Sciatic nerve (tissue), 2 donors: ENCODE results near the gene IL12RB1. TPM values are rescaled to one million over a fixed set of nuclear protein-coding genes. Genes with fewer than 3 reads are reported as not detected.
"Not testable (repeated sequence)": the region's sequence is repeated elsewhere in the genome, so short reads cannot be mapped to it uniquely, and the experiment has no call there.

Source experiments
- ATAC-seq: fragments of 200-7000 bp; cut with Tn5 transposase; one replicate; pipeline ENCODE4 v1.9.1; 2020; ENCODE audit warnings: mild to moderate bottlenecking, moderate library complexity
- DNase-seq: peaks from one replicate; pipeline ENCODE4 v3.0.0-alpha.2; 2020; ENCODE audit warnings: low spot score
- intact Hi-C: fragments of 100-400 bp; cut with DNase I; formaldehyde crosslinking; loops from one replicate; pipeline ENCODE4 v1.14.2; 2022
- total RNA-seq: library from RNA; stranded (reverse); fragmentation: NEBNext Ultra II Directional; extraction: Animal tissue kit (Norgen Biotek cat#: 25700); gene quantifications from one replicate; pipeline ENCODE4 v1.2.1, GENCODE V29; 2021
- donor health status: DM: no; HTN: no; CAD: no.
- donor health status: DM: no; HTN: no; CAD: no.

The IL12RB1 gene
- total RNA-seq, 1 donor from 2014 or later = 2.1 TPM

DNA sequence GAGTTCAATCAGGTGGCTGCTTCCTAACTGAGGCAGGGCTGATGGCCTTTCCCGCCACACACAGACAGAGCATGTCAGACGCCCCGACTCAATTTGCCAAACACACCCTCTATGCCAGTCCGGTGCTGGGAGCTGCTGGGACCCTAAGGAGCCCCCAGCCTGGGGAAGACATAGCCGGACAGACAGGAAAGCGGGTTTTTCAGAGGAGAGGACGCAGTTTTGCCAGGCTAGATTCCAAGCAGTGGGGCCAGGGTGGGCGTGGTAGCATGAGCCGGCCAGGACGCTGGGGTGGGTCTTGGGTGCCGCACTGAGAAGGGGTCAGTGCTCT lies 30.6 kb upstream of the IL12RB1 start:
- intact Hi-C loops = loop anchor here (10.0 kb wide), 1 partner anchor 47 kb away; no protein-coding TSS in a partner anchor
- ATAC-seq (no peak), DNase-seq (no peak)

DNA sequence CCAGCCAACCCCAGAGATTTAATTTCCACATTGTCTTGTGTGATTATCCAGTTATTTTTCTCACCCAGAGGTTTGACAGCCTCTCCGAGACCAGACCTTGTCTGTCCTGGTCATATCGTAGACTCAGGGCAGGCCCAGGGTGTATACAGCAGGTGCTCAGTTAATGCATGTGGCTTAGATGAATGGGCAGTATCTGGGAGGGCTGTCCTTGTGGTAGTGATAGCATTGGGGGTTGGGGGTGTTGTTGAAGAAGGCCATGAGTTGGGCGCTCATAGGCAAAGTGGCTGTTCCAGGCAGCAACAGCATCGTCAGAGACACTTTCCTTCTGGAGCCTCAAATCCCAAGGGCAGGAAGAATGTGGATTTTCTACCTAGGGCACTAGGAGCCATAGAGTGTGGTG lies 27.7 kb upstream of the IL12RB1 start:
- no peak for ATAC-seq
- no peak for DNase-seq
- intact Hi-C loops = loop anchor here (10.0 kb wide), 1 partner anchor 50 kb away; no protein-coding TSS in a partner anchor

DNA sequence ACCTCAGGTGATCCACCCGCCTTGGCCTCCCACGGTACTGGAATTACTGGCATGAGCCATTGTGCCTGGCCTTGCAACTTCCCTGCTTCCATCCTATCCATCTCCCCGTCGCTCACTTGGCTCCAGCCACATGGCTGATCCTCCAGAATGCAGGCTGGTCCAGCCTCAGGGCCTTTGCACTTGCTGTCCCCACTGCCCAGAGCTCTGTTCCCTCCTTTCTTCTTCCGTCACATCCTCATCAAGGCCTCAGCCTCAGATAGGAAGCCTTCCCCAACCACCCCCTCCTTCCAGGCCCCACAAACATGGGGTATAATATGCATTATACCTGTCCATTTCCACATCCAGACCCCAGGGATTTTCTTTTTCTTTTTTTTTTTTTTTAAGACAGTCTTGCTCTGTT lies 27.1 kb upstream of the IL12RB1 start:
- intact Hi-C loops = loop anchor here (10.0 kb wide), 1 partner anchor 51 kb away; no protein-coding TSS in a partner anchor
- ATAC-seq (no peak), DNase-seq (no peak)

DNA sequence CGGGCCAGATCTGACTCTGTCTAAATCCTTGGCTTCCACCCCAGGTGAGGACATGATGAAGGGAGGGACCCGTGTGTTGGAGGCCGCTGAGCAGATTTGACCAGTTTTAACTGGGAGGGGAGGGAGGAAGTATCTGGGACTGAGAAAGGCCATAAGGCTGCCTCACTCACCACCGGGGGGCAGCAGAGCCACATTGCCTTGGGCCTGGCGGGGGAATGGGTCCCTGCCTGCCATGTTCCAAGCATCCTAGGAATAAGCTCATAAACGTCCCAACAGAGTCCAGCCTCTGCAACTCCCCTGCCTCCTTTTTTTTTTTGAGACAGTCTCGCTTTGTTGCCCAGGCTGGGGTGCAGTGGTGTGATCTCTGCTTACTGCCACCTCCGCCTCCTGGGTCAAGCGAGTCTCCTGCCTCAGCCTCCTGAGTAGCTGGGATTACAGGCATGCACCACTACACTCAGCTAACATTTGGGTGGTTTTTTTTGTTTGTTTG lies 26.3 kb upstream of the IL12RB1 start:
- ATAC-seq (peak; percentile 84), DNase-seq (peak; percentile 92)
- intact Hi-C loops = loop anchor here (10.0 kb wide), 1 partner anchor 52 kb away; no protein-coding TSS in a partner anchor

DNA sequence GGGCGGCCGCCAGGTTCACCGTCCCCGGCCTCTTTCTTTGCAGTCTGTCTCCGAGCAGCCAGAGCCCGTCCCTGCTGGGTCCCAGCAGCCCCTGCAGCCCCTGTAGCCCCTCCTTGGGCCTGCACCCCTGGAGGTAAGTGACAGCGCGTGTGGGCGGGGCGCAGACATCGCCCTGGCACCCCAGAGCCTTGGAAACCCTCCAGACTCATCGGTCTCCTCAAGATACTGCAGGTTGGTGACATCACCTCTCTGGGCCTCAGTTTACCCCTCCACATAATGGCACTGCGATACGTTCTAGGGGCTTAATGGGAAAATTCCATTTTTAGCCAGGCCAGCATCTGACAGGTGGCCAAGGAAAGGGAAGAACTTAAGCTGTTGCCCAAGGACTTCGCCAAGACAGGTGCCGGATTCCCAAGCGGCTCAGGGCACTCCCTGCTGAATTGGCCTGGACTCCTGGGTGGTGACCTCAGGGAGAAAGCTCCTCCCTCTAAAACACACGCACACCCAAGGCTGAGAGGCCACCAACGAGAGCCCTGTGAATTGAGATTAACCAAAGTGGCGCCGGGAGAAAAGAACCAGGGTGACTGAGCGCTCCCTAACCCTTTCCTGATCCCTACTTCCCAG lies 24.0 kb upstream of the IL12RB1 start:
- DNase-seq (no peak), ATAC-seq (no peak)
- intact Hi-C loops = loop anchor here (10.0 kb wide), 1 partner anchor 54 kb away; no protein-coding TSS in a partner anchor

DNA sequence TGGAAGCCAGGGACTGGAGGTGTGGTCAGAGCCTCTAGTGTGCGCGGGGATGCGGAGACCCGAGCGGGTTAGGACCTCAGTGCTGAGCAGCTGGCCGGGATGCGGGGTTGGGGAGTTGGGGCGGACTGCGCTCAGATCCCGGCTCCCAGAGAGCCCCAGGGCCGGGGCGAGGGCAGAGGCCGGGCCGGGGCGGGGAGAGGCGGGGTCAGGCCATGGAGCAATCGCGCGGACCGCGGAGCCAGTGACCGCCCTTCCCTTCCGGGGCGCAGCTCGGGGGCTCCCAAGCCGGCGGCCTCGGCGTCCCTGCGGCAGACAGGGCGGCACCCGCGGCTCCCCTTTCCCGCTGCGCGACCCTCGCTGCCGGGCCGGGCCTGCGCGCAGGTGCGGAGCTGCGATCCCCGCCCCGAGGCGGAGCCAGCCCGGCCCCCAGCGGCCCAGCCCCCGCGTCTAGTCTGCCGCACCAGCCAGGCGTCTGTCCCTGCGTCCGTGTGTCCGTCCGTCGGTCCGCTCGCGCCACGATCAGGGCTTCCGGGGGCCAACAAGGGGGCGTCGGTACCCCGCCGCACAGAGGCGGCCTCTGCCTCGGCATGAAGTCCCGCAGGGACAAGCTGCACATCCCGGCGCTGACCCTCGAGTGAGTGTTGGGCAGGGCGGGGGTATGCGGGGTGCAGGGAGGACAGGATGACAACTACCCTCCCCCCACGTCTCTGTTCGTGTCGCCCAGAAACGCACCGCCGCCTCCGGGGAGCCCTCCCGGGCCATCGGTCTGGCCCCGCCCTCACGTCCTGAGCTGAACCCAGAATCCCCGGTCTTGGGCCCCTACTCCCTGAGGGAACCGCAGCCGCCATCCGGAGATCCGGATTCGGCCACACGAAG lies 23.2 kb upstream of the IL12RB1 start:
- peak; percentile 59 for ATAC-seq
- peak; percentile 77 for DNase-seq
- intact Hi-C loops = loop anchor here (10.0 kb wide), 1 partner anchor 55 kb away; no protein-coding TSS in a partner anchor

DNA sequence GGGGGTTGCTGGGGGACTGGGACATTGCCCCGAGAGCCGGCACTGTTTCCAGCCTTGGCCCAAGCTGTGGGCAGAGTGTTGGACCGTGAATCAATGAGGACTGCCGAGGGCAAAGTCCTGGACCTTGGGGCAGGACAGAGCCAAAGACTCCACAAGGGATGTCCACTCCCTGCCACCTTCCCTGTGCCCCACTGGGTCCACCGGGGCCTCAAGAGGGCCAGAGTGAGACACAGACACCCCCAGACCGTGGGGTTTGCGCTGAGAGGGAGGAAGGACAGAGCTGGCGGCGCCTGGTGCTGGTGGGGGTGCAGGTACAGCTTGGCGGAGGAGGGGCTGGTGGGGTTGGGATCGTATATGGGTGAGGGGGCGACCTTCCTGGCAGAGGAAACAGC lies 22.6 kb upstream of the IL12RB1 start:
- no peak for ATAC-seq

DNA sequence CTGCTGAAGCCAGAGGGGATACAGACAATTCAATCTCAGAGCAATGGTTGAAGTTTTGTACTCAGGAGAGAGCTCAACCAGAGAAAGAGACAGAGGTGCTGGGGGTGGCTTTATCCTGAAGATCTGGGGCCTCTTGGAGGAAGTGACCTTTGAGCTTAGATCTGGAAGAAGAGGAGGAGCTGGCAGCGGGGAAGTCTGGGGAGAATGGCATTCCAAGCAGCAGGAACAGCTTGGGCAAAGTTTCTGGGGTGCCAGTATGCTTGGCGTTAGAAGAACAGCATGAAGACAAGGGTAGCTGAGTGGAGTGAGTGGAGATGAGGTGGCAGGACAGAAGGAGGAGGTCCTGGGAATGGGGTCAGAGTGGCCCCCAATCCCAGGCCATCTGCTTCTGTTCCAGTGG lies 22.2 kb upstream of the IL12RB1 start:
- DNase-seq = no peak
- ATAC-seq = no peak
- intact Hi-C loops = no loop called here

More for the DNA sequence above, 22.6 kb upstream of the IL12RB1 start:
- no peak for DNase-seq
- intact Hi-C loops = no loop called here

DNA sequence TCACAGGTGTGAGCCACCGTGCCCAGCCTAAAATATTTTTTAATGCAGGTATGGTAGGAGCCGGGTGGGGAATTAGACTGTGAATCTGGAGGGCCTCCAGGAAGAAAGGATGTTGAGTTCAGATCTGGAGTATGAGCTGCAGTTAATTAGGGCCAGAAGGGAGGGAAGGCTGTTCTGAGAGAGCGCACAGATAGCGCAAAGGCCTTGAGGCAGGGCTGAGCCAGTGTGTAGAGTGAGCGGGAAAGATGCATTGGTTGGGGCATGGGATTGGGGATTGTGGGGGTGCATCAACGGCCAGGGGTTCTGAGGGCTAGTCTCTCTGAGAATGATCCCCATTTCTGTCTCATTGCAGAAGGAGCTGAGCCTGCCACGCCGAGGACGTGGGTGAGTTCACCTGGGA lies 20.5 kb upstream of the IL12RB1 start:
- no peak for ATAC-seq
- intact Hi-C loops = no loop called here
- no peak for DNase-seq

DNA sequence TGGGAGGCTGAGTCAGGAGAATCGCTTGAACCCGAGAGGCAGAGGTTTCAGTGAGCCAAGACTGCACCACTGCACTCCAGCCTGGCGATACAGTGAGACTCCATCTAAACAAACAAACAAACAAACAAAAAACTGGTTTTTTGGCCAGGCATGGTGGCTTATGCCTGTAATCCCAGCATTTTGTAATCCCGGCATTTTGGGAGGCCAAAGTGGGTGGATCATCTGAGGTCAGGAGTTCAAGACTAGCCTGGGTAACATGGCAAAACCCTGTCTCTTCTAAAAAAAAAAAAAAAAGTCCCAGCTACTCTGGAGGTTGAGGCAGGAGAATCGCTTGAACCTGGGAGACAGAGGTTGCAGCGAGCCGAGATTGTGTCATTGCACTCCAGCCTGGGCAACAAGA lies 18.5 kb upstream of the IL12RB1 start:
- intact Hi-C loops, ATAC-seq, DNase-seq: not testable (repeated sequence)

DNA sequence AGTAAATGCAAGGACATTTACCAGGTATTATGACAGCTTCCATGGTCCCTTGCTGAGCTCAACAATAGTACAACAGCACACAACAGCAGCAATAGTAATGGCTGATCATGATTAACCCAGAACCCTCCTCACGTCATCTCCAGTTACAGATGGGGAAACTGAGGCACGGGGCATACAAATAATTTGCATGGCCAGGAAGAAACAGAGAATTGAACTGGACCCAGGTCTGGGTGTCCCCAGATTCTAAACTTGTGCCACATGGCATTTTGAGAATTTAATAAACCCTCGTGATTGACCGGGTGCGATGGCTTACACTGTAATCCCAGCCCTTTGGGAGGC lies 18.0 kb upstream of the IL12RB1 start:
- no peak for ATAC-seq
- DNase-seq = no peak
- intact Hi-C loops = no loop called here

DNA sequence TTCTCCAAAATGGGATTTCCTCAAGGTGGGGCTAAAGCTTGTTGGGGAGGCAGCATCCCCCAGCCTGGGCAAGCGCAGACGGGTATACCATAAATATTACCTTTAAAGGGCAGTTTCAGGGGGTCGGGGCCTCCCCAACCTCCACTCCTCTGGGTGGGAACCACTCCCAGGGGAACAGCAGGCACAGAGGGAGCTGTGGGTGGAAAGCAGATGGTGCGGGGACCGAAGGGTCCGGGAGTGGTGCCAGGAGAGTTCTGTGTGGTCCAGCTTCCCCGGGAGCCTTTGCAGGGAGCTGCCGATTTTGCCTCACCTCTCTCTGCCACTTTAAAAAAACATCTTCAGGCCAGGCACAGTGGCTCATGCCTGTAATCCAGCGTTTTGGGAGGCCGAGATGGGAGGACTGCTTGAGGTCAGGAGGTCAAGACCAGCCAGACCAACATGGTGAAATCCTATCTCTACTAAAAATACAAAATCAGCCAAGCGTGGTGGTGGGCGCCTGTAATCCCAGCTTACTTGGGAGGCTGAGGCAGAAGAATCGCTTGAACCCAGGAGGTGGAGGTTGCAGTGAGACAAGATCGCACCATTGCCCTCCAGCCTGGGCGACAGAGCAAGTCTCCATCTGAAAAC lies 16.3 kb upstream of the IL12RB1 start:
- ATAC-seq (no peak), DNase-seq (no peak)
- intact Hi-C loops = no loop called here

DNA sequence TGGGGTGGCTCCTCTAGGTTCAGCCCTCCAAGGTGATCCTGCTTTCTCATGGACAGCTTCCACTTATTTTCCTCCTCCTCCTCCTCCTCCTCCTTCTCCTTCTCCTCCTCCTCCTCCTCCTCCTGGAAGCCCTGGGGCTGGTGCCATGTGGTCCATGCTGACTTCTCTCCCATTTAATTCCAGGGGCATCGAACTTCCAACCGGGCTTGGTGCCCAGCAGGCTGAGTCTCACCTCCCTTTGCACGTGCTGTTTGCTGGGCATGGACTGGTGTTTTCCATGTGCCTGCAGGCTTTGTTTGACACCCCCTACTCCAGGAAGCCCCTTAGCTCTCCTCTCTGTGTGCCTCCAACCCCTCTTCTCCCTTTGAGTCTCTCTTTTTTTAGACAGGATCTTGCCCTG lies 14.5 kb upstream of the IL12RB1 start:
- no peak for ATAC-seq
- intact Hi-C loops = no loop called here
- DNase-seq = no peak

DNA sequence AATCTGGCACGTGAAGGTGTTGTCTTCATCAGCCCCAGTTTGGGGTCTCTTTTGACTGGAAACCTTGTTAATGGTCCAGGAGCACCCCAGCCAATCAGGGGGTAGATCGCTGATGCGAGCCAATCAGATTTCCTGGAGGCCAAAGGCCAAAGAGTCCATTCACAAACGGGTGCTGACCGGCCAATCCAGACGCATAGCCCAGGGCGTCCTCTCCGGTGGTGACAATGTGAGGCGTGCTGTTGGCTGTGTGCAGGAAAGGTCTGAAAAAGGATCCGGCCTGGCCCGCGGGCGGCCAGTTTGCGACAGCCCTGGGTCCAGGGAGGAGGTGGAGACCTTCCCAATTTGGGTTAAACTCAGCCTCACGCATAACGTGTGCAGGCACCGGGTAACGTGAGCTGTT lies 14.0 kb upstream of the IL12RB1 start:
- intact Hi-C loops = no loop called here
- DNase-seq (no peak), ATAC-seq (no peak)

DNA sequence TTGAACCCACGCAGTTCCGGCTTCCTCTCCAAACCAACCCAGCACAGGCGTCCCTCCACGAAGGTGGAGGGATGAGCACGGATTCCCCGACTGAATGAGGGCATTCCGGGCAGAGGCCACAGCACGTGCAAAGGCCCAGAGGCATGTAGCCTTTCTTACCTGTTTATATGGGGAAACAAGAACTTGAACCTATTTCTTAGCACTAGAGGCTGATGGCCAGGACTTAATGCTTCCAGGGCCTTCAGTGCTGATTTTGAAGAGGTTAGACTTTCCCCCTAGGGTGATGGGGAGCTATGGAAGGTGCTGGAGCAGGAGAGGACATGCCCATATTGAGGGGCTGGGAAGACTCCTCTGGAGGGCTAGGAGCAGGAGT lies 12.9 kb upstream of the IL12RB1 start:
- DNase-seq = no peak
- no peak for ATAC-seq
- intact Hi-C loops = no loop called here

DNA sequence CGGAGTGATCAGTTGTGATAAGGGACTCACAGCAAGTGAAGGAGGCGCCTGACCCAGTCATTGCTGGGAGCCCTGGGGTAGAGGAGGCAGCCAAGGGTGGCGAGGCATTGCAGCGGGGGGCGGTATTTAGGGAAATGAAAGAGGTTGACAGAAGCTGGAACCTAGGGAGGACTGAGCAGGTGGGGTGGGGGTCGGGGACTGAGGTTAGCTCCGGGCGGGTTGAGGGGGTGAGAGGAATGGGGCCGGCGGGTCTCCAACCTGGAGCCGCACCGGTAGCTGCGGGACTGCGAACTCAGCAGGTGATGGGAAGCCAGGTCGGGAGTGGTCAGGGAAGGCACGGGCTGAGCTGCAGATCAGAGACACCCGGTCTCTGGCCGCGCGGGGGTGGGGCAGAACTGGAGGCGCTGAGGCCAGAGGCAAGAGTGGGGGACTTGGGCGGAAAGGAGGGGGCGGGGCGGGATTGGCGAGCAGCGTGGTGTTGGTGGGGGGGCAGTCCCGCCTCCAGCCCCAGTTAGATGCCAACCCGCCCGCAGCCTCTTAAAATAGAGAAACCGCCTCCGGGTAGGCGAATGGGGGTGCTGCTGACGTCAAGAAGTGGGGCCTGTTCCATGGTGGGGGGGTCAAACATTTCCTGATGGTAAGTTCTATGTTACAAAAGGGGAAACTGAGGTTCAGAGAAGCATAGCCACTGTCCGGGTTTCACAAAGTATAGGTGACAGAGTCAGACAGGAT lies 12.3 kb upstream of the IL12RB1 start:
- DNase-seq = no peak
- peak; percentile 2 for ATAC-seq

DNA sequence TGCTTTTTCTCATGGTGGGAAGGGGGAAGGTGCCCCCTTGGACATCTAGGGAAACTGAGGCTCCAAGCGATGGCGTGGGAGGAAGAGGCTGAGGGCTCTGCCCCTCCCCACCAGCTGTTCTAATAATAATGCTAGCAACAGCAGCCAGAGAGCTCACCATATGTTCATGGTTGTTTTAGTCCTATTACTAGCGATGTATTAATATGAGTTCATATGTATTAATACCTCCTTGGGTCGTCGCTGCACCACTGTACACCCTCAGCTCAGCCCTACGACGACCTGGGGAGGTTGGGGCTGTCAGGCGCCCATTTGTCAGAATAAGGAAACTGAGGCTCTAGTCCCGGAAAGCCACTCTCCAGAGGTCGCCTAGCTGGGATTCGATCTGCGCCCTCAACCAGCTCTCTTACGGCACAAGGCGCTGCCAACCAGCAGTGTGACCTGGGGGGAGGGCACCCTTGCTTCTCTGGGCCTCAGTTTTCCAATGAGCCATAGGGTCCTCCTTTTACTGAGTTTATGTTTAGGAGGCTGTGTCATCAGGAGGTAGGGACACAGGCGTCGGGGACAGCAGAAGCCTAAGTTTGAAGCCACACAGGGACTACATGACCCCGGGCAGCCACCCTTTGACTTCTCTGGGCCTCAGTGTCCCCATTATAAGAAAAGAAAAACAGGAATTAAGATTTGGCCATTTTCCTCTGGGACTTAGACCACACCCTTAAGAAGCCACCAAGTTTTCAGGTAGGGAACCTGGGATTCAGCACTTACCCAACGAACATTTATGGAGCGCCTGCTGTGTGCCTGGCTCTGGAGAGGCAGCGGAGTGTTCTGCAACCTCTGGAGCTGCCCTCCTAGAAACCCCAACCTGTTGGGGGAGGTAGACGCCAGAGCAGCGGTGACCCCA lies 11.5 kb upstream of the IL12RB1 start:
- ATAC-seq (no peak), DNase-seq (no peak)
- intact Hi-C loops = no loop called here

More for the DNA sequence above, 12.3 kb upstream of the IL12RB1 start:
- intact Hi-C loops = no loop called here
